K562 (cell line): ENCODE data around the gene BEST2. TPM values are rescaled to one million over a fixed set of nuclear protein-coding genes. Genes with fewer than 3 reads are reported as not detected.

Source experiments
- ATAC-seq: fragments of 200-7000 bp; cut with Tn5 transposase; 3 replicates; pipeline ENCODE4 v1.9.1; 2020; ENCODE audit warnings: moderate library complexity
- BruUV-seq: library from RNA; stranded (reverse); fragments of 400-500 nt; replicated peaks from 2 replicates; lab custom pipeline; 2021; lab: Mats Ljungman, UMichigan
- CTCF ChIA-PET: fragments of 300-600 bp; formaldehyde crosslinking; extraction: SDS; loops from one replicate; lab custom pipeline; 2021; ENCODE audit warnings: low intra/inter-chr PET ratio; lab: Yijun Ruan, JAX
- POLR2A ChIA-PET: fragments of 300-600, 350-650 bp; sonication (Branson Sonifier 250); formaldehyde crosslinking; extraction: SDS; loops from one replicate; lab custom pipeline; 2021; ENCODE audit warnings: antibody characterized with exemption, inconsistent platforms; lab: Yijun Ruan, JAX
- DNase-seq, 4 experiments: peaks; one replicate each; pipeline versions ENCODE4 v3.0.0 to v3.0.0-alpha.2; 2011 to 2018; ENCODE audit warnings: low spot score in 3 of 4, mixed read lengths in 3 of 4; ENCODE audit errors: extremely low read depth in 1 of 4
- FAIRE-seq: peaks from 2 replicates; lab custom pipeline; 2011; peaks lifted over from hg19 to GRCh38; lab: Jason Lieb, UNC
- H2AFZ ChIP-seq: 2 replicates; pipeline ENCODE4 v1.6.0; 2011; ENCODE audit warnings: low read depth, low read length, control low read depth, inconsistent platforms
- H3K27ac ChIP-seq: fragments of 200-600 bp; 3 replicates; pipeline ENCODE4 v1.8.0; 2011; ENCODE audit warnings: low read depth, mild to moderate bottlenecking, control low read depth, inconsistent platforms, low read length, moderate library complexity, mixed read lengths; ENCODE audit errors: extremely low read depth
- H3K27me3 ChIP-seq, 2 experiments: fragments of 300-600 bp in 1 of 2; 2 replicates in 1 of 2; 3 replicates in 1 of 2; pipeline versions ENCODE4 v1.6.0 to v1.8.0; 2011; ENCODE audit warnings: inconsistent platforms in 2 of 2, low read length in 2 of 2, mild to moderate bottlenecking in 1 of 2, mixed read lengths in 1 of 2, moderate library complexity in 1 of 2; ENCODE audit not compliant: control insufficient read depth in 2 of 2, insufficient read depth in 2 of 2
- H3K36me3 ChIP-seq: fragments of 300-600 bp; 3 replicates; pipeline ENCODE4 v1.8.0; 2011; ENCODE audit warnings: mild to moderate bottlenecking, low read length, inconsistent platforms; ENCODE audit not compliant: control insufficient read depth, insufficient read depth
- H3K4me1 ChIP-seq, 2 experiments: fragments of 200-600 bp in 1 of 2; replicated peaks in 1 of 2; 2 replicates in 1 of 2; 3 replicates in 1 of 2; pipeline versions ENCODE4 v1.5.1 to v1.8.0; 2011; ENCODE audit warnings: inconsistent platforms in 2 of 2, low read length in 2 of 2, mild to moderate bottlenecking in 1 of 2, mixed read lengths in 1 of 2, moderate library complexity in 1 of 2; ENCODE audit not compliant: control insufficient read depth in 2 of 2, insufficient read depth in 2 of 2
- H3K4me2 ChIP-seq: 2 replicates; pipeline ENCODE4 v1.6.1; 2011; ENCODE audit warnings: low read length, control low read depth, inconsistent platforms, mixed read lengths; ENCODE audit not compliant: insufficient read depth
- H3K4me3 ChIP-seq: fragments of 200-600 bp; sonication (generic), shearing (Covaris generic); 2 replicates; pipeline ENCODE4 v1.5.1; 2016; ENCODE audit warnings: control low read depth, inconsistent platforms
- H3K79me2 ChIP-seq: fragments of 200-600 bp; 3 replicates; pipeline ENCODE4 v1.8.0; 2011; ENCODE audit warnings: low read length, inconsistent platforms; ENCODE audit not compliant: control insufficient read depth, insufficient read depth
- H3K9ac ChIP-seq, 2 experiments: 2 replicates each; pipeline versions ENCODE4 v1.6.0 to v1.6.1; 2011; ENCODE audit warnings: low read depth in 2 of 2, low read length in 2 of 2, control low read depth in 1 of 2, inconsistent platforms in 1 of 2, mild to moderate bottlenecking in 1 of 2, mixed read lengths in 1 of 2; ENCODE audit not compliant: insufficient read depth in 1 of 2
- H3K9me1 ChIP-seq: one replicate; pipeline ENCODE4 v1.6.0; 2011; ENCODE audit warnings: inconsistent platforms, mild to moderate bottlenecking, low read length, moderate library complexity; ENCODE audit not compliant: control insufficient read depth, insufficient read depth
- H3K9me3 ChIP-seq: replicated peaks from 2 replicates; pipeline ENCODE4 v1.5.1; 2011; ENCODE audit warnings: low read depth, low read length, inconsistent platforms; ENCODE audit not compliant: control insufficient read depth, insufficient read depth
- H4K20me1 ChIP-seq: replicated peaks from 2 replicates; pipeline ENCODE4 v1.6.1; 2011; ENCODE audit warnings: low read length, inconsistent platforms, mixed read lengths; ENCODE audit not compliant: control insufficient read depth, insufficient read depth
- ASH1L ChIP-seq: fragments of 450-650 bp; IDR thresholded peaks from 2 replicates; pipeline ENCODE4 v1.6.1; 2018; ENCODE audit warnings: borderline replicate concordance, mild to moderate bottlenecking, low read depth; ENCODE audit not compliant: partially characterized antibody
- E2F8 ChIP-seq: fragments of 450-650 bp; IDR thresholded peaks from 2 replicates; pipeline ENCODE4 v1.7.1; 2018; ENCODE audit warnings: mild to moderate bottlenecking, low read depth; ENCODE audit not compliant: partially characterized antibody
- ETV6 ChIP-seq, 3 experiments: fragments of 150-350 bp in 1 of 3; sonication (generic) in 1 of 3; formaldehyde crosslinking in 1 of 3; IDR thresholded peaks; 2 replicates each; pipeline versions ENCODE4 v1.6.1 to v1.8.0; 2014 to 2022; ENCODE audit warnings: borderline replicate concordance in 2 of 3, low read depth in 2 of 3, antibody characterized with exemption in 1 of 3, low read length in 1 of 3, mild to moderate bottlenecking in 1 of 3, missing genetic modification reagents in 1 of 3
- FOXM1 ChIP-seq, 2 experiments: fragments of 450-650 bp in 1 of 2; sonication (generic) in 1 of 2; formaldehyde crosslinking in 1 of 2; IDR thresholded peaks; 2 replicates each; pipeline versions ENCODE4 v1.6.1 to v1.9.0; 2017 to 2022; ENCODE audit warnings: low read depth in 2 of 2, mild to moderate bottlenecking in 2 of 2, missing genetic modification reagents in 1 of 2, moderate library complexity in 1 of 2
- NR4A1 ChIP-seq, 2 experiments: fragments of 250-450 bp in 1 of 2; fragments of 450-650 bp in 1 of 2; sonication (Bioruptor Pico) in 1 of 2; IDR thresholded peaks; 2 replicates each; pipeline versions ENCODE4 v1.4.0 to v1.6.1; 2016 to 2020; ENCODE audit warnings: mild to moderate bottlenecking in 2 of 2, missing compliant biosample characterization in 1 of 2, missing genetic modification characterization in 1 of 2, moderate library complexity in 1 of 2
- ZNF316 ChIP-seq: fragments of 450-650 bp; IDR thresholded peaks from 2 replicates; pipeline ENCODE4 v1.6.1; 2016
- WGBS: fragments of 100-300 bp; shearing (Covaris generic); methylation state at CpG from one replicate; pipeline ENCODE4 v1.1.6; 2016; ENCODE audit warnings: low coverage, mixed read lengths; ENCODE audit not compliant: insufficient coverage; ENCODE audit errors: missing lambda C conversion rate; 5-methylcytosine and 5-hydroxymethylcytosine counted together
- in situ Hi-C: fragments of 300-500 bp; cut with MboI; formaldehyde crosslinking; loops from 4 replicates; pipeline ENCODE4 v1.15.0; 2018; ENCODE audit warnings: inconsistent platforms, mixed read lengths
- intact Hi-C: fragments of 100-400 bp; cut with micrococcal nuclease; formaldehyde crosslinking; loops from 2 replicates; pipeline ENCODE4 v1.14.2; 2022
- polyA plus RNA-seq, 8 experiments: library from polyadenylated mRNA; depleted of rRNA in 4 of 8; stranded (reverse) in 5 of 8; unstranded in 3 of 8; fragments of >200 nt; fragmentation: Nextera tagmentation in 2 of 8; fragmentation: Illumina TruSeq in 1 of 8; extraction: Ambion mirVana in 2 of 8; extraction: Trizol in 1 of 8; gene quantifications; 2 replicates each; pipeline versions ENCODE4 v1.2.1 to v1.2.3, GENCODE V29; 2011 to 2014; ENCODE audit warnings: inconsistent platforms in 1 of 8, missing spikeins in 1 of 8
- total RNA-seq, 7 experiments: library from RNA; depleted of rRNA in 6 of 7; stranded (reverse); fragments of >200 nt in 6 of 7; fragmentation: Illumina TruSeq in 2 of 7; extraction: Trizol in 2 of 7; gene quantifications; 2 replicates each; pipeline versions ENCODE4 v1.2.1 to v1.2.3, GENCODE V29; 2011 to 2021; ENCODE audit warnings: low replicate concordance in 1 of 7

BEST2 gene
- total and polyA plus RNA-seq, 9 of the 15 experiments (the other 6 are each of a cell fraction or from before 2014, with no cell fraction given): not detected

GRCh38 chr19:12726988-12727316, 24.6 kb upstream of the BEST2 start:
- intact Hi-C loops: no loop called here
- DNase-seq (peak in 1 of 4 experiments; percentile 17), FAIRE-seq (no peak), ATAC-seq (no peak)
- H3K9me3 ChIP-seq: no peaks in the 10 kb centered on the region
- peak overlapping the region; percentile 31; the same call in 1 of the 3 replicates for H3K27ac ChIP-seq
- H3K36me3 ChIP-seq: peaks cover 42% of the 10 kb centered on the region
- in situ Hi-C loops: no loop called here
- no peaks in the 10 kb centered on the region for H3K27me3 ChIP-seq
- TF ChIP-seq FOXM1 (IDR thresholded peaks at IDR 0.05; ENCODE audit: low read depth) (no peak), FOXM1 (CRISPR knock-in tag; IDR thresholded peaks at IDR 0.05; ENCODE audit: low read depth) (no peak), ASH1L (no peak), ZNF316 (no peak), ETV6 (IDR thresholded peaks at IDR 0.05; ENCODE audit: borderline replicate concordance in 1 of 2, low read depth in 2 of 2, low read length in 1 of 2) (no peak), ETV6 (CRISPR knock-in tag; IDR thresholded peaks at IDR 0.05; ENCODE audit: borderline replicate concordance) (no peak), NR4A1 (CRISPR knock-in tag; IDR thresholded peaks at IDR 0.05) (no peak), NR4A1 (tag; IDR thresholded peaks at IDR 0.05) (no peak), E2F8 (no peak)
- peak overlapping the region in 1 of 2 experiments; percentile 14; a peak in 1 of 4 replicates for H3K9ac ChIP-seq
- H3K79me2 ChIP-seq: peaks cover 42% of the 10 kb centered on the region
- H3K4me2 ChIP-seq: no peak overlapping the region
- peaks cover 2 to 22% of the 10 kb centered on the region in 2 experiments; a peak in 3 of 5 replicates for H3K4me1 ChIP-seq
- BruUV-seq: no TSS peak
- H3K9me1 ChIP-seq: no peaks in the 10 kb centered on the region
- H3K4me3 ChIP-seq: no peak overlapping the region
- CTCF ChIA-PET: no interaction called here
- WGBS: 80% methylated on average over 1 of the region's 2 CpGs
- peaks cover 6% of the 10 kb centered on the region for H4K20me1 ChIP-seq
- no peak overlapping the region for H2AFZ ChIP-seq
- POLR2A ChIA-PET: interaction anchor here (1.0 to 1.3 kb wide), 3 partner anchors 8 to 66 kb away, joined by 3 to 4 read pairs (median 3); partner anchors contain the start of gene JUNB
